ENCODE measurements around the gene B3GNT3. TPM values are rescaled to one million over a fixed set of nuclear protein-coding genes. Genes with fewer than 3 reads are reported as not detected.

B3GNT3 gene
- total and polyA plus RNA-seq, 2 of the 8 experiments (the other 6 are each of a cell fraction or from before 2014, with no cell fraction given), result 1.5 TPM

DNA sequence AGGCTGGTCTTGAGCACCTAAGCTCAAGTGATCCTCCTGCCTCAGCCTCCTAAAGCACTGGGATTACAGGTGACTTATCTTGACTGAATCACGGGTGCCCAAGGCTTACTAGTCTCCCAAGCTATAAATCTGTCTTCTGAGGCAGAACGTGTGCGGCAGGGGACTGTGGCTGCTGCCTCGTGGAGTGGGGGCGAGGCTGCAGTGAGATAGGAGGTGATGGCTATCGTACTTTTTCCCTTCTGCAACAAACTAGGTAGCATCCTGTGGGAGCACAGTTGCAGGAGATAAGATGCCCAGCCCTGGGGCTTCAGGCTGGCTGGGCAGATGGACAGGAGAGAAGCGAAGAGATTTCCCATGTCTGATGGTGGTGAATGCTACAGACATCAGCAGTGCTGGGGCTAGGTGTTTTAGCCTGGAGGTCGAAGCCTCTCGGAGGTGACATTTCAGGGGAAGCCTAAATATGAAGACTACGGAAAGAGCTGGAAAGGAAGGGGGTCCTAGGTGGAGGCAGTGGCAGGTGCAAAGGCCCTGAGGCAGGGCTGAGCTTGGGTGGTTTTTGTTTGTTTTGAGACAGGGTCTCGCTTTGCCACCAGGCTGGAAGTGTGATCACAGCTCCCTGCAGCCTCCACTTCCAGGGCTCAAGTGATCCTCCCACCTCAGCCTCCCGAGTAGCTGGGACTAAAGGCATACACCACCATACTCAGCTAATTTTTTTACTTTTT lies 7.4 kb downstream of the B3GNT3 start (continued):
- no peak for TF ChIP-seq ASH2L (IDR thresholded peaks at IDR 0.05; ENCODE audit: low read length)
- TF ChIP-seq TAF1 (IDR thresholded peaks at IDR 0.05; ENCODE audit: low read depth, low read length), result no peak
- no peak for TF ChIP-seq RNF2 (IDR thresholded peaks at IDR 0.05; ENCODE audit: borderline replicate concordance, low read depth, low read length, missing control alignments, poor library complexity, severe bottlenecking)
- TF ChIP-seq SAP30 (IDR thresholded peaks at IDR 0.05; ENCODE audit: insufficient read depth, insufficient replicate concordance, low read length), result no peak
- no peak for TF ChIP-seq KDM4A (IDR thresholded peaks at IDR 0.05; ENCODE audit: low read depth, low read length, severe bottlenecking)
